A673 (cell line): ENCODE results near the gene IMPACT.

Experiments
- CTCF ChIP-seq: fragments of 300-800, 200-600 bp; sonication (generic); conservative IDR thresholded peaks from 2 replicates; pipeline ENCODE4 v1.5.1; 2017; ENCODE audit warnings: low read depth, mild to moderate bottlenecking, antibody characterized with exemption, low read length, moderate library complexity, mixed read lengths
- EZH2 ChIP-seq: fragments of 200-600 bp; sonication (generic); IDR thresholded peaks from 2 replicates; pipeline ENCODE4 v1.6.1; 2017; ENCODE audit warnings: borderline replicate concordance, low read depth, mild to moderate bottlenecking, mixed read lengths, antibody characterized with exemption, low read length; ENCODE audit not compliant: poor library complexity, severe bottlenecking

GRCh38 chr18:24470022-24470618 is 43.6 kb downstream of the IMPACT start:
- no peak for TF ChIP-seq CTCF
- no peak for TF ChIP-seq EZH2
